ENCODE measurements around the gene FAM193B.

DNA sequence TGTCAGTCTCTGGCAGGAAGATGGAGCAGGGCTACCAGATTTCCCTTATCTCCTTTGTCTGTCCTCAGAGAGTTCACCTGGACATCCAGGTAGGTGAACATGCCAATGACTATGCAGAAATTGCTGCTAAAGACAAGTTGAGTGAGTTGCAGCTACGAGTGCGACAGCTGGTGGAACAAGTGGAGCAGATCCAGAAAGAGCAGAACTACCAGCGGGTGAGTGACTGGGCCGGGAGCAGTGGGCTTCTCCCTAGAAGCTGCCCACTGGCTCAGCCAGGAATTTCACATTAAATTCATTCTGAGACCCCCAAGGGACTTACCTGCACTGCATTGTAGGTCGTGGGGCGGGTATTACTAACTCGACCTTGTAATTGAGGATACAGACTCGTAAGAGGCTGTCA lies 39.7 kb upstream of the FAM193B start:
- TF ChIP-seq POLR2A (IDR thresholded peaks at IDR 0.05), result no peak
- TF ChIP-seq, protein P1, sequence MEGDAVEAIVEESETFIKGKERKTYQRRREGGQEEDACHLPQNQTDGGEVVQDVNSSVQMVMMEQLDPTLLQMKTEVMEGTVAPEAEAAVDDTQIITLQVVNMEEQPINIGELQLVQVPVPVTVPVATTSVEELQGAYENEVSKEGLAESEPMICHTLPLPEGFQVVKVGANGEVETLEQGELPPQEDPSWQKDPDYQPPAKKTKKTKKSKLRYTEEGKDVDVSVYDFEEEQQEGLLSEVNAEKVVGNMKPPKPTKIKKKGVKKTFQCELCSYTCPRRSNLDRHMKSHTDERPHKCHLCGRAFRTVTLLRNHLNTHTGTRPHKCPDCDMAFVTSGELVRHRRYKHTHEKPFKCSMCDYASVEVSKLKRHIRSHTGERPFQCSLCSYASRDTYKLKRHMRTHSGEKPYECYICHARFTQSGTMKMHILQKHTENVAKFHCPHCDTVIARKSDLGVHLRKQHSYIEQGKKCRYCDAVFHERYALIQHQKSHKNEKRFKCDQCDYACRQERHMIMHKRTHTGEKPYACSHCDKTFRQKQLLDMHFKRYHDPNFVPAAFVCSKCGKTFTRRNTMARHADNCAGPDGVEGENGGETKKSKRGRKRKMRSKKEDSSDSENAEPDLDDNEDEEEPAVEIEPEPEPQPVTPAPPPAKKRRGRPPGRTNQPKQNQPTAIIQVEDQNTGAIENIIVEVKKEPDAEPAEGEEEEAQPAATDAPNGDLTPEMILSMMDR (IDR thresholded peaks at IDR 0.05), result no peak

Measured in uterus (tissue), 2 donors.